HT-29 (cell line): ENCODE results near the gene TOR1AIP1. TPM values are rescaled to one million over a fixed set of nuclear protein-coding genes. Genes with fewer than 3 reads are reported as not detected.

ENCODE experiments used
- total RNA-seq: library from RNA; depleted of rRNA; stranded (reverse); fragments of >200 nt; shearing (Covaris generic); gene quantifications from 2 replicates; pipeline ENCODE4 v1.2.3, GENCODE V29; 2014; rRNA removed

The TOR1AIP1 gene
- total RNA-seq, 1 experiment from 2014 or later, result 14.8 TPM

Other genes with a start within 250 kb of the TOR1AIP1 start
- not detected in 2 replicates for gene FAM163A, start 139.0 kb upstream of the TOR1AIP1 start, total RNA-seq
- 29.9 and 32.6 TPM in 2 replicates for gene TOR1AIP2, start 4.5 kb upstream of the TOR1AIP1 start, total RNA-seq
- 16.1 and 27.3 TPM in 2 replicates for gene CEP350, start 72.5 kb downstream of the TOR1AIP1 start, total RNA-seq